H1 (cell line): ENCODE data around the gene PSD. TPM values are rescaled to one million over a fixed set of nuclear protein-coding genes. Genes with fewer than 3 reads are reported as not detected.

Source experiments
- KDM4A ChIP-seq: IDR thresholded peaks from one replicate; pipeline ENCODE4 v1.7.1; 2012; ENCODE audit warnings: low read depth, mild to moderate bottlenecking, moderate library complexity, low read length, inconsistent platforms; ENCODE audit not compliant: severe bottlenecking
- SP4 ChIP-seq: IDR thresholded peaks from 2 replicates; pipeline ENCODE4 v1.6.1; 2012; ENCODE audit warnings: low read length, inconsistent platforms
- TCF12 ChIP-seq: IDR thresholded peaks from 2 replicates; pipeline ENCODE4 v1.6.1; 2011; ENCODE audit warnings: low read depth, mild to moderate bottlenecking, low read length
- polyA plus RNA-seq, 7 experiments: library from polyadenylated mRNA; depleted of rRNA in 3 of 7; stranded (reverse) in 5 of 7; unstranded in 2 of 7; fragments of >200 nt in 5 of 7; fragments of 200-250 nt in 2 of 7; gene quantifications; 1 replicate in 5 of 7; 2 replicates in 1 of 7; 4 replicates in 1 of 7; pipeline versions ENCODE4 v1.2.1 to v1.2.3, GENCODE V29; 2011 to 2013; ENCODE audit warnings: missing spikeins in 2 of 7, mixed read lengths in 2 of 7
- total RNA-seq: library from RNA; stranded (reverse); fragmentation: NEBNext Ultra II Directional; extraction: Animal tissue kit (Norgen Biotek cat#: 25700); gene quantifications from 2 replicates; pipeline ENCODE4 v1.2.1, GENCODE V29; 2021

PSD gene
- total and polyA plus RNA-seq, 2 of the 8 experiments (the other 6 are each of a cell fraction or from before 2014, with no cell fraction given): 5.4 to 6.0 TPM

- no peak for TF ChIP-seq TCF12
- peak; percentile 52 for TF ChIP-seq KDM4A
- peak; percentile 82 for TF ChIP-seq SP4
- TF ChIP-seq, all 59 proteins: peak for 21
Measured at GRCh38 chr10:102432162-102432950, 13.8 kb upstream of the PSD start, which contains the start of gene CUEDC2 (continued).
